ENCODE measurements around the gene COQ2.

COQ2 gene

GRCh38 chr4:83262682-83263081 is 21.9 kb downstream of the COQ2 start:
- Histone ChIP-seq H3K36me3 (ENCODE audit: control insufficient read depth in 2 of 2, insufficient read depth in 1 of 2, low read length in 2 of 2) (peaks cover 8 to 43% of the 10 kb centered on the region in 2 experiments; a peak in 2 of 3 replicates), H3K4me3 (ENCODE audit: low read depth, low read length) (no peak overlapping the region), H3K4me1 (ENCODE audit: control insufficient read depth, insufficient read depth, low read length) (no peaks in the 10 kb centered on the region), H3K27ac (ENCODE audit: extremely low read depth, low read depth, low read length) (no peak overlapping the region), H3K9me3 (ENCODE audit: control insufficient read depth, insufficient read depth, low read depth, low read length) (no peaks in the 10 kb centered on the region)
- POLR2A ChIA-PET: no interaction called here
- CTCF ChIA-PET: interaction anchor here (0.6 to 1.4 kb wide), 10 partner anchors 11 to 460 kb away, joined by 3 to 6 read pairs (median 3); partner anchors contain the start of gene COQ2
- TF ChIP-seq ZNF513 (tag by site-specific recombination; IDR thresholded peaks at IDR 0.05): peak; percentile 69; the same call in 1 of the 2 replicates
- TF ChIP-seq ZNF112 (tag by site-specific recombination; IDR thresholded peaks at IDR 0.05): no peak
- no peak for TF ChIP-seq ZNF561 (tag by site-specific recombination; IDR thresholded peaks at IDR 0.05; ENCODE audit: borderline replicate concordance)
- TF ChIP-seq ZNF155 (tag by site-specific recombination; IDR thresholded peaks at IDR 0.05): no peak

- TF ChIP-seq ZIC2 (tag by site-specific recombination; IDR thresholded peaks at IDR 0.05) (no peak), KLF10 (tag by site-specific recombination; IDR thresholded peaks at IDR 0.05) (no peak), PBX3 (CRISPR knock-in tag; IDR thresholded peaks at IDR 0.05) (no peak), ZBTB49 (tag by site-specific recombination; IDR thresholded peaks at IDR 0.05; ENCODE audit: low read depth) (no peak), ZNF701 (tag by site-specific recombination; IDR thresholded peaks at IDR 0.05) (no peak)
- no peaks in the 10 kb centered on the region for H3K9me3 ChIP-seq (ENCODE audit: control insufficient read depth, insufficient read depth, low read depth, low read length)
- CTCF ChIA-PET: interaction anchor here (0.9 to 1.4 kb wide), 4 partner anchors 148 to 186 kb away, joined by 3 read pairs; no protein-coding TSS in a partner anchor
- H3K27ac ChIP-seq (ENCODE audit: extremely low read depth, low read depth, low read length): no peak overlapping the region
- no peaks in the 10 kb centered on the region for H3K4me1 ChIP-seq (ENCODE audit: control insufficient read depth, insufficient read depth, low read length)
- POLR2A ChIA-PET: interaction anchor here (0.7 kb wide), 1 partner anchor 314 kb away, joined by 3 read pairs; no protein-coding TSS in a partner anchor
- no peak overlapping the region for H3K4me3 ChIP-seq (ENCODE audit: low read depth, low read length)
- peaks cover 7 to 38% of the 10 kb centered on the region in 2 experiments; a peak in 2 of 3 replicates for H3K36me3 ChIP-seq (ENCODE audit: control insufficient read depth in 2 of 2, insufficient read depth in 1 of 2, low read length in 2 of 2)
These were observed 23.3 kb downstream of the COQ2 start for GRCh38 chr4:83261307-83261706.

- Histone ChIP-seq H3K27ac (ENCODE audit: extremely low read depth, low read depth, low read length) (no peak overlapping the region), H3K36me3 (ENCODE audit: control insufficient read depth in 2 of 2, insufficient read depth in 1 of 2, low read length in 2 of 2) (peaks cover 5 to 25% of the 10 kb centered on the region in 2 experiments; a peak in 2 of 3 replicates), H3K4me3 (ENCODE audit: low read depth, low read length) (no peak overlapping the region), H3K9me3 (ENCODE audit: control insufficient read depth, insufficient read depth, low read depth, low read length) (no peaks in the 10 kb centered on the region), H3K4me1 (ENCODE audit: control insufficient read depth, insufficient read depth, low read length) (no peaks in the 10 kb centered on the region)
- POLR2A ChIA-PET: no interaction called here
- CTCF ChIA-PET: interaction anchor here (1.0 kb wide), 1 partner anchor 149 kb away, joined by 5 read pairs; no protein-coding TSS in a partner anchor
- TF ChIP-seq TCF7L2 (IDR thresholded peaks at IDR 0.05; ENCODE audit: borderline replicate concordance, low read depth, low read length): no peak
- TF ChIP-seq ZNF146 (tag by site-specific recombination; IDR thresholded peaks at IDR 0.05): no peak
- TF ChIP-seq ZNF510 (tag by site-specific recombination; IDR thresholded peaks at IDR 0.05; ENCODE audit: insufficient replicate concordance): no peak
- no peak for TF ChIP-seq ZNF221 (tag by site-specific recombination; IDR thresholded peaks at IDR 0.05; ENCODE audit: borderline replicate concordance)
- TF ChIP-seq ZNF248 (tag by site-specific recombination; IDR thresholded peaks at IDR 0.05): no peak
- no peak for TF ChIP-seq ZXDB (tag by site-specific recombination; IDR thresholded peaks at IDR 0.05)
- TF ChIP-seq ZNF521 (tag by site-specific recombination; IDR thresholded peaks at IDR 0.05): no peak
- TF ChIP-seq ZNF132 (tag by site-specific recombination; IDR thresholded peaks at IDR 0.05; ENCODE audit: borderline replicate concordance): no peak
These were observed 25.0 kb downstream of the COQ2 start for GRCh38 chr4:83259586-83259985.
